PC-3 (cell line): ENCODE measurements around the gene EMILIN2. TPM values are rescaled to one million over a fixed set of nuclear protein-coding genes. Genes with fewer than 3 reads are reported as not detected.

ENCODE experiments used
- ATAC-seq: fragments of 200-7000 bp; cut with Tn5 transposase; 2 replicates; pipeline ENCODE4 v1.9.1; 2020; ENCODE audit warnings: mild to moderate bottlenecking, moderate library complexity
- BruUV-seq: library from RNA; stranded (reverse); fragments of 400-500 nt; replicated peaks from 2 replicates; lab custom pipeline; 2021; lab: Mats Ljungman, UMichigan
- CTCF ChIA-PET: fragments of 300-600 bp; sonication (Branson Sonifier 250); formaldehyde crosslinking; loops from one replicate; lab custom pipeline; 2022; ENCODE audit warnings: antibody characterized with exemption; lab: Charles Lee
- POLR2A ChIA-PET: fragments of 300-600 bp; sonication (Branson Sonifier 250); formaldehyde crosslinking; loops from one replicate; lab custom pipeline; 2022; ENCODE audit warnings: antibody characterized with exemption; ENCODE audit not compliant: unreplicated experiment; lab: Charles Lee
- DNase-seq: peaks from one replicate; pipeline ENCODE4 v3.0.0-alpha.2; 2015
- H2AFZ ChIP-seq: fragments of 300-600 bp; sonication (generic); 2 replicates; pipeline ENCODE4 v1.6.0; 2016; ENCODE audit warnings: antibody characterized with exemption, low read length
- H3F3A ChIP-seq: fragments of 300-600 bp; sonication (generic); one replicate; pipeline ENCODE4 v1.6.0; 2017; ENCODE audit warnings: antibody characterized with exemption, low read length, control low read depth, mild to moderate bottlenecking; ENCODE audit not compliant: unreplicated experiment
- H3K27ac ChIP-seq: fragments of 300-600 bp; sonication (generic); 2 replicates; pipeline ENCODE4 v1.5.1; 2016; ENCODE audit warnings: mild to moderate bottlenecking, low read length
- H3K27me3 ChIP-seq: fragments of 300-600 bp; sonication (generic); 2 replicates; pipeline ENCODE4 v1.6.1; 2016; ENCODE audit warnings: low read length, mixed read lengths
- H3K36me3 ChIP-seq: fragments of 300-600 bp; sonication (generic); 2 replicates; pipeline ENCODE4 v1.6.1; 2016; ENCODE audit warnings: low read depth, mixed run types, low read length, mixed read lengths
- H3K4me1 ChIP-seq: fragments of 300-600 bp; sonication (generic); 2 replicates; pipeline ENCODE4 v1.5.1; 2016; ENCODE audit warnings: low read length; ENCODE audit not compliant: insufficient read depth
- H3K4me2 ChIP-seq: fragments of 300-600 bp; sonication (generic); 2 replicates; pipeline ENCODE4 v1.6.0; 2016; ENCODE audit warnings: low read length
- H3K4me3 ChIP-seq: fragments of 300-600 bp; sonication (generic); 2 replicates; pipeline ENCODE4 v1.5.1; 2016; ENCODE audit warnings: mild to moderate bottlenecking, low read length, mixed read lengths
- H3K79me2 ChIP-seq: fragments of 300-600 bp; sonication (generic); 2 replicates; pipeline ENCODE4 v1.6.1; 2017; ENCODE audit warnings: low read length, mixed read lengths
- H3K9ac ChIP-seq: fragments of 300-600 bp; sonication (generic); 2 replicates; pipeline ENCODE4 v1.6.0; 2016; ENCODE audit warnings: mild to moderate bottlenecking, low read length
- H3K9me2 ChIP-seq: fragments of 300-600 bp; sonication (generic); replicated peaks from 2 replicates; pipeline ENCODE4 v1.6.1; 2016; ENCODE audit warnings: mixed run types, low read length, mixed read lengths
- H3K9me3 ChIP-seq: fragments of 300-600 bp; sonication (generic); 2 replicates; pipeline ENCODE4 v1.6.1; 2016; ENCODE audit warnings: low read length, mixed read lengths
- H4K20me1 ChIP-seq: fragments of 300-600 bp; sonication (generic); 2 replicates; pipeline ENCODE4 v1.6.1; 2016; ENCODE audit warnings: low read length, mixed read lengths
- CTCF ChIP-seq: fragments of 300-600 bp; sonication (generic); conservative IDR thresholded peaks from 2 replicates; pipeline ENCODE4 v1.5.1; 2017; ENCODE audit warnings: antibody characterized with exemption, low read depth, mild to moderate bottlenecking, low read length
- EZH2 ChIP-seq: fragments of 300-600 bp; sonication (generic); IDR thresholded peaks from one replicate; pipeline ENCODE4 v1.6.1; 2017; ENCODE audit warnings: antibody characterized with exemption, mild to moderate bottlenecking, low read length; ENCODE audit not compliant: unreplicated experiment
- EZH2phosphoT487 ChIP-seq: fragments of 300-600 bp; sonication (generic); IDR thresholded peaks from 2 replicates; pipeline ENCODE4 v1.6.1; 2018; ENCODE audit warnings: mild to moderate bottlenecking, antibody characterized with exemption, low read length, borderline replicate concordance
- intact Hi-C: fragments of 100-400 bp; cut with micrococcal nuclease; formaldehyde crosslinking; loops from 2 replicates; pipeline ENCODE4 v1.9.0; 2023
- total RNA-seq: library from RNA; depleted of rRNA; stranded (reverse); fragments of >200 nt; gene quantifications from 2 replicates; pipeline ENCODE4 v1.2.3, GENCODE V29; 2014

Gene EMILIN2
- total RNA-seq, 1 experiment from 2014 or later, result 17.1 TPM

GRCh38 chr18:2882201-2882600 lies 35.4 kb downstream of the EMILIN2 start:
- no peaks in the 10 kb centered on the region for H3K9me3 ChIP-seq
- no peak for ATAC-seq
- TF ChIP-seq CTCF (no peak), EZH2phosphoT487 (no peak), EZH2 (no peak)
- DNase-seq, result no peak
- no peak overlapping the region for H3K4me2 ChIP-seq
- H3F3A ChIP-seq, result no peaks in the 10 kb centered on the region
- peaks cover 45% of the 10 kb centered on the region for H3K27me3 ChIP-seq
- BruUV-seq, result no TSS peak
- H4K20me1 ChIP-seq, result no peaks in the 10 kb centered on the region
- H3K4me3 ChIP-seq, result no peak overlapping the region
- H3K9ac ChIP-seq, result no peak overlapping the region
- ChIA-PET CTCF (no interaction called here), POLR2A (no interaction called here)
- intact Hi-C loops, result no loop called here
- no peaks in the 10 kb centered on the region for H3K4me1 ChIP-seq
- no peaks in the 10 kb centered on the region for H3K79me2 ChIP-seq
- no peak overlapping the region for H3K27ac ChIP-seq
- no peak overlapping the region for H2AFZ ChIP-seq
- no peaks in the 10 kb centered on the region for H3K36me3 ChIP-seq
- no peaks in the 10 kb centered on the region for H3K9me2 ChIP-seq

GRCh38 chr18:2883076-2883735 lies 36.4 kb downstream of the EMILIN2 start:
- no peaks in the 10 kb centered on the region for H3K4me1 ChIP-seq
- no peak overlapping the region for H3K4me2 ChIP-seq
- H3K79me2 ChIP-seq, result no peaks in the 10 kb centered on the region
- H3K27me3 ChIP-seq, result peaks cover 45% of the 10 kb centered on the region
- intact Hi-C loops, result no loop called here
- no peak for DNase-seq
- no peaks in the 10 kb centered on the region for H3F3A ChIP-seq
- H2AFZ ChIP-seq, result no peak overlapping the region
- H3K9me3 ChIP-seq, result no peaks in the 10 kb centered on the region
- ChIA-PET POLR2A (no interaction called here), CTCF (no interaction called here)
- no peaks in the 10 kb centered on the region for H4K20me1 ChIP-seq
- BruUV-seq, result no TSS peak
- no peak for TF ChIP-seq CTCF
- TF ChIP-seq EZH2phosphoT487, result no peak
- no peak for TF ChIP-seq EZH2
- H3K4me3 ChIP-seq, result no peak overlapping the region
- no peaks in the 10 kb centered on the region for H3K36me3 ChIP-seq
- ATAC-seq, result no peak
- no peak overlapping the region for H3K9ac ChIP-seq
- no peak overlapping the region for H3K27ac ChIP-seq
- no peaks in the 10 kb centered on the region for H3K9me2 ChIP-seq

GRCh38 chr18:2884706-2885285 lies 38.0 kb downstream of the EMILIN2 start:
- no peaks in the 10 kb centered on the region for H3K79me2 ChIP-seq
- H2AFZ ChIP-seq, result no peak overlapping the region
- no TSS peak for BruUV-seq
- no peaks in the 10 kb centered on the region for H3K4me1 ChIP-seq
- ATAC-seq, result no peak
- peaks cover 34% of the 10 kb centered on the region for H3K27me3 ChIP-seq
- H3K27ac ChIP-seq, result no peak overlapping the region
- ChIA-PET POLR2A (no interaction called here), CTCF (no interaction called here)
- H3K9me2 ChIP-seq, result no peaks in the 10 kb centered on the region
- no peaks in the 10 kb centered on the region for H4K20me1 ChIP-seq
- H3K4me3 ChIP-seq, result no peak overlapping the region
- no peak for DNase-seq
- H3F3A ChIP-seq, result no peaks in the 10 kb centered on the region
- intact Hi-C loops, result no loop called here
- no peak overlapping the region for H3K4me2 ChIP-seq
- H3K9me3 ChIP-seq, result no peaks in the 10 kb centered on the region
- no peak overlapping the region for H3K9ac ChIP-seq
- no peaks in the 10 kb centered on the region for H3K36me3 ChIP-seq
- TF ChIP-seq EZH2, result no peak
- TF ChIP-seq CTCF, result no peak
- TF ChIP-seq EZH2phosphoT487, result no peak
